ENCODE measurements around the gene MAP2K5.
"Not testable (repeated sequence)": the region's sequence is repeated elsewhere in the genome, so short reads cannot be mapped to it uniquely, and the experiment has no call there.

Gene MAP2K5

GRCh38 chr15:67660874-67661606 is 118.5 kb downstream of the MAP2K5 start:
- H3K4me3 ChIP-seq (ENCODE audit: low read length in 2 of 2), result no peak overlapping the region
- H2BK12ac ChIP-seq (ENCODE audit: low read length), result no peak overlapping the region
- no peak overlapping the region for H4K91ac ChIP-seq (ENCODE audit: low read depth, low read length, poor library complexity)
- no peak overlapping the region for H3K9ac ChIP-seq (ENCODE audit: low read depth, low read length, poor library complexity)
- H3K14ac ChIP-seq (ENCODE audit: low read length), result no peak overlapping the region
- no peaks in the 10 kb centered on the region for H3K4me1 ChIP-seq (ENCODE audit: control insufficient read depth in 2 of 2, insufficient read depth in 1 of 2, low read depth in 1 of 2, low read length in 2 of 2)
- no peak overlapping the region for H2BK5ac ChIP-seq (ENCODE audit: low read length)
- no peak overlapping the region for H3K4ac ChIP-seq (ENCODE audit: low read length)
- H2BK120ac ChIP-seq (ENCODE audit: low read depth, low read length), result no peak overlapping the region
- H3K18ac ChIP-seq (ENCODE audit: low read length), result no peak overlapping the region
- no peak overlapping the region for H2AFZ ChIP-seq (ENCODE audit: low read length)
- H2AK5ac ChIP-seq (ENCODE audit: low read depth, low read length), result no peak overlapping the region
- H3K27ac ChIP-seq (replicated peaks; ENCODE audit: low read length), result no peak overlapping the region
- no peaks in the 10 kb centered on the region for H3K36me3 ChIP-seq (replicated peaks in 1 of 2; ENCODE audit: control insufficient read depth in 2 of 2, insufficient read depth in 2 of 2, low read length in 2 of 2)
- H3K27me3 ChIP-seq (ENCODE audit: control insufficient read depth in 3 of 3, insufficient read depth in 3 of 3, low read depth in 1 of 3, low read length in 3 of 3), result no peaks in the 10 kb centered on the region
- no peaks in the 10 kb centered on the region for H3K79me1 ChIP-seq (ENCODE audit: low read depth, low read length)
- no peak for DNase-seq (ENCODE audit: low spot score)
- H2BK15ac ChIP-seq (ENCODE audit: low read length), result no peak overlapping the region
- H3K4me2 ChIP-seq (ENCODE audit: insufficient read depth, low read length, poor library complexity, severe bottlenecking), result no peak overlapping the region
- H4K8ac ChIP-seq (ENCODE audit: low read depth, low read length), result no peak overlapping the region
- no peak overlapping the region for H3K23ac ChIP-seq (ENCODE audit: low read depth, low read length, poor library complexity)
- WGBS, 2 donors (ENCODE audit: extremely low coverage in 2 of 2, insufficient read length in 2 of 2, insufficient replicate concordance in 1 of 2), result no CpG with 5 or more reads among the region's 2 CpGs
- no peaks in the 10 kb centered on the region for H3K9me3 ChIP-seq (replicated peaks in 1 of 2; ENCODE audit: control insufficient read depth in 2 of 2, insufficient read depth in 1 of 2, low read depth in 1 of 2, low read length in 2 of 2)

GRCh38 chr15:67670647-67671305 is 128.3 kb downstream of the MAP2K5 start:
- Histone ChIP-seq H2BK5ac (ENCODE audit: low read length) (no peak overlapping the region), H3K27me3 (ENCODE audit: control insufficient read depth in 3 of 3, insufficient read depth in 3 of 3, low read depth in 1 of 3, low read length in 3 of 3) (no peaks in the 10 kb centered on the region), H2BK120ac (ENCODE audit: low read depth, low read length) (no peak overlapping the region), H3K14ac (ENCODE audit: low read length) (no peak overlapping the region), H4K8ac (ENCODE audit: low read depth, low read length) (no peak overlapping the region), H3K27ac (replicated peaks; ENCODE audit: low read length) (no peak overlapping the region), H2AK5ac (ENCODE audit: low read depth, low read length) (no peak overlapping the region), H3K4me3 (ENCODE audit: low read length in 2 of 2) (no peak overlapping the region), H3K9me3 (replicated peaks in 1 of 2; ENCODE audit: control insufficient read depth in 2 of 2, insufficient read depth in 1 of 2, low read depth in 1 of 2, low read length in 2 of 2) (peaks cover 0 to 5% of the 10 kb centered on the region in 2 donors), H4K91ac (ENCODE audit: low read depth, low read length, poor library complexity) (no peak overlapping the region), H3K23ac (ENCODE audit: low read depth, low read length, poor library complexity) (no peak overlapping the region), H3K18ac (ENCODE audit: low read length) (no peak overlapping the region), H3K4me1 (ENCODE audit: control insufficient read depth in 2 of 2, insufficient read depth in 1 of 2, low read depth in 1 of 2, low read length in 2 of 2) (no peaks in the 10 kb centered on the region), H2AFZ (ENCODE audit: low read length) (no peak overlapping the region), H2BK15ac (ENCODE audit: low read length) (no peak overlapping the region), H3K9ac (ENCODE audit: low read depth, low read length, poor library complexity) (no peak overlapping the region), H3K79me1 (ENCODE audit: low read depth, low read length) (no peaks in the 10 kb centered on the region), H3K4me2 (ENCODE audit: insufficient read depth, low read length, poor library complexity, severe bottlenecking) (no peak overlapping the region), H3K36me3 (replicated peaks in 1 of 2; ENCODE audit: control insufficient read depth in 2 of 2, insufficient read depth in 2 of 2, low read length in 2 of 2) (no peaks in the 10 kb centered on the region), H3K4ac (ENCODE audit: low read length) (no peak overlapping the region), H2BK12ac (ENCODE audit: low read length) (no peak overlapping the region)
- no peak for DNase-seq (ENCODE audit: low spot score)
- no CpG with 5 or more reads among the region's 2 CpGs for WGBS, 2 donors (ENCODE audit: extremely low coverage in 2 of 2, insufficient read length in 2 of 2, insufficient replicate concordance in 1 of 2)

GRCh38 chr15:67672834-67673233 is 130.3 kb downstream of the MAP2K5 start:
- H3K4me2 ChIP-seq (ENCODE audit: insufficient read depth, low read length, poor library complexity, severe bottlenecking); H4K8ac ChIP-seq (ENCODE audit: low read depth, low read length); H3K27ac ChIP-seq (replicated peaks; ENCODE audit: low read length); DNase-seq (ENCODE audit: low spot score); H2AFZ ChIP-seq (ENCODE audit: low read length); H2BK120ac ChIP-seq (ENCODE audit: low read depth, low read length); H3K9me3 ChIP-seq (replicated peaks in 1 of 2; ENCODE audit: control insufficient read depth in 2 of 2, insufficient read depth in 1 of 2, low read depth in 1 of 2, low read length in 2 of 2); H3K27me3 ChIP-seq (ENCODE audit: control insufficient read depth in 3 of 3, insufficient read depth in 3 of 3, low read depth in 1 of 3, low read length in 3 of 3); H3K36me3 ChIP-seq (replicated peaks in 1 of 2; ENCODE audit: control insufficient read depth in 2 of 2, insufficient read depth in 2 of 2, low read length in 2 of 2); H3K9ac ChIP-seq (ENCODE audit: low read depth, low read length, poor library complexity); H2AK5ac ChIP-seq (ENCODE audit: low read depth, low read length); H3K4me3 ChIP-seq (ENCODE audit: low read length in 2 of 2); H3K18ac ChIP-seq (ENCODE audit: low read length); H3K14ac ChIP-seq (ENCODE audit: low read length); H4K91ac ChIP-seq (ENCODE audit: low read depth, low read length, poor library complexity); H3K23ac ChIP-seq (ENCODE audit: low read depth, low read length, poor library complexity); H2BK12ac ChIP-seq (ENCODE audit: low read length); H2BK15ac ChIP-seq (ENCODE audit: low read length); H3K4me1 ChIP-seq (ENCODE audit: control insufficient read depth in 2 of 2, insufficient read depth in 1 of 2, low read depth in 1 of 2, low read length in 2 of 2); H3K79me1 ChIP-seq (ENCODE audit: low read depth, low read length); H2BK5ac ChIP-seq (ENCODE audit: low read length); H3K4ac ChIP-seq (ENCODE audit: low read length): not testable (repeated sequence)
- no CpG with 5 or more reads among the region's 2 CpGs for WGBS, 2 donors (ENCODE audit: extremely low coverage in 2 of 2, insufficient read length in 2 of 2, insufficient replicate concordance in 1 of 2)

- H3K27me3 ChIP-seq (ENCODE audit: control insufficient read depth in 3 of 3, insufficient read depth in 3 of 3, low read depth in 1 of 3, low read length in 3 of 3), result no peaks in the 10 kb centered on the region
- no peaks in the 10 kb centered on the region for H3K36me3 ChIP-seq (replicated peaks in 1 of 2; ENCODE audit: control insufficient read depth in 2 of 2, insufficient read depth in 2 of 2, low read length in 2 of 2)
- H3K4me2 ChIP-seq (ENCODE audit: insufficient read depth, low read length, poor library complexity, severe bottlenecking), result no peak overlapping the region
- H3K9me3 ChIP-seq (replicated peaks in 1 of 2; ENCODE audit: control insufficient read depth in 2 of 2, insufficient read depth in 1 of 2, low read depth in 1 of 2, low read length in 2 of 2), result peaks cover 0 to 5% of the 10 kb centered on the region in 2 donors
- H2BK120ac ChIP-seq (ENCODE audit: low read depth, low read length), result no peak overlapping the region
- no peak overlapping the region for H3K23ac ChIP-seq (ENCODE audit: low read depth, low read length, poor library complexity)
- H3K4me1 ChIP-seq (ENCODE audit: control insufficient read depth in 2 of 2, insufficient read depth in 1 of 2, low read depth in 1 of 2, low read length in 2 of 2), result peaks cover 2 to 3% of the 10 kb centered on the region in 2 donors
- no peak overlapping the region for H4K91ac ChIP-seq (ENCODE audit: low read depth, low read length, poor library complexity)
- H3K79me1 ChIP-seq (ENCODE audit: low read depth, low read length), result no peaks in the 10 kb centered on the region
- no peak overlapping the region for H3K4me3 ChIP-seq (ENCODE audit: low read length in 2 of 2)
- no peak overlapping the region for H2AFZ ChIP-seq (ENCODE audit: low read length)
- H2AK5ac ChIP-seq (ENCODE audit: low read depth, low read length), result no peak overlapping the region
- H3K4ac ChIP-seq (ENCODE audit: low read length), result no peak overlapping the region
- H2BK12ac ChIP-seq (ENCODE audit: low read length), result no peak overlapping the region
- H3K9ac ChIP-seq (ENCODE audit: low read depth, low read length, poor library complexity), result no peak overlapping the region
- H3K18ac ChIP-seq (ENCODE audit: low read length), result no peak overlapping the region
- no peak for DNase-seq (ENCODE audit: low spot score)
- H2BK15ac ChIP-seq (ENCODE audit: low read length), result no peak overlapping the region
- no peak overlapping the region for H3K14ac ChIP-seq (ENCODE audit: low read length)
- no peak overlapping the region for H2BK5ac ChIP-seq (ENCODE audit: low read length)
- H3K27ac ChIP-seq (replicated peaks; ENCODE audit: low read length), result no peak overlapping the region
- WGBS, 2 donors (ENCODE audit: extremely low coverage in 2 of 2, insufficient read length in 2 of 2, insufficient replicate concordance in 1 of 2), result no CpG with 5 or more reads among the region's 3 CpGs
- no peak overlapping the region for H4K8ac ChIP-seq (ENCODE audit: low read depth, low read length)
Measured at GRCh38 chr15:67674983-67675382, 132.5 kb downstream of the MAP2K5 start.

Data from neuronal stem cell (in vitro differentiated cells).